Activated CD8-positive, alpha-beta memory T cell treated with anti-CD3 and anti-CD28 coated beads for 1 hour (primary cell): Measurements from ENCODE around the gene KLHL11.

Experiments used
- DNase-seq, 2 donors: peaks; one replicate each; pipeline ENCODE4 v3.0.0-alpha.2; 2020; ENCODE audit warnings: low read depth in 1 of 2; ENCODE audit errors: extremely low read depth in 1 of 2

Gene KLHL11

DNA sequence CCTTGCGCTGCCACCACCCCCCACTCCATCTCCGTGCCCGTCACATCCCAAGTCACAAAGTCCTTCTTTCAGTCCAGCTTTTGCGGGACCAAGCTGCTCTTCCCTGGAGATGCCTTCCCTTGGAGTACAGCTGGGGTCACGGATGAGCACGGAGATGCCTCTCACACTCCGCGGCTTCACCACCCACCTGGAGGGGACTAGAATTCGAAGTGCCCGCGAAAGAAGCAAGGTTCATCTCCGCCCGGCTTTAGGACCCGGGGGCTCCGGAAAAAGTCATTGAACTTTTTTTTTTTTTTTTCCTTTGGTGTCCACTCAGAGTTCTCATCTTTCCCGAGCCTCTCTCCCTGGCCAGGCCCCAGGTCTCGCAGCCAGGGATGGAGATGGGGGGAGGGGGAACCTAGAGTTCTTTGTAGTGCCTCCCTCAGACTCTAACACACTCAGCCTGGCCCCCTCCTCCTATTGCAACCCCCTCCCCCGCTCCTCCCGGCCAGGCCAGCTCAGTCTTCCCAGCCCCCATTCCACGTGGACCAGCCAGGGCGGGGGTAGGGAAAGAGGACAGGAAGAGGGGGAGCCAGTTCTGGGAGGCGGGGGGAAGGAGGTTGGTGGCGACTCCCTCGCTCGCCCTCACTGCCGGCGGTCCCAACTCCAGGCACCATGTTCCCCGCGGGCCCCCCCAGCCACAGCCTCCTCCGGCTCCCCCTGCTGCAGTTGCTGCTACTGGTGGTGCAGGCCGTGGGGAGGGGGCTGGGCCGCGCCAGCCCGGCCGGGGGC is 52.7 kb downstream of the KLHL11 start, which contains the start of gene FKBP10:
Gene FKBP10 (plus strand): TSS at position 624 of the 771 bp plus-strand sequence. CDS start 31 bp downstream, at position 655.
- peak in 1 of 2 donors; percentile 34 for DNase-seq

DNA sequence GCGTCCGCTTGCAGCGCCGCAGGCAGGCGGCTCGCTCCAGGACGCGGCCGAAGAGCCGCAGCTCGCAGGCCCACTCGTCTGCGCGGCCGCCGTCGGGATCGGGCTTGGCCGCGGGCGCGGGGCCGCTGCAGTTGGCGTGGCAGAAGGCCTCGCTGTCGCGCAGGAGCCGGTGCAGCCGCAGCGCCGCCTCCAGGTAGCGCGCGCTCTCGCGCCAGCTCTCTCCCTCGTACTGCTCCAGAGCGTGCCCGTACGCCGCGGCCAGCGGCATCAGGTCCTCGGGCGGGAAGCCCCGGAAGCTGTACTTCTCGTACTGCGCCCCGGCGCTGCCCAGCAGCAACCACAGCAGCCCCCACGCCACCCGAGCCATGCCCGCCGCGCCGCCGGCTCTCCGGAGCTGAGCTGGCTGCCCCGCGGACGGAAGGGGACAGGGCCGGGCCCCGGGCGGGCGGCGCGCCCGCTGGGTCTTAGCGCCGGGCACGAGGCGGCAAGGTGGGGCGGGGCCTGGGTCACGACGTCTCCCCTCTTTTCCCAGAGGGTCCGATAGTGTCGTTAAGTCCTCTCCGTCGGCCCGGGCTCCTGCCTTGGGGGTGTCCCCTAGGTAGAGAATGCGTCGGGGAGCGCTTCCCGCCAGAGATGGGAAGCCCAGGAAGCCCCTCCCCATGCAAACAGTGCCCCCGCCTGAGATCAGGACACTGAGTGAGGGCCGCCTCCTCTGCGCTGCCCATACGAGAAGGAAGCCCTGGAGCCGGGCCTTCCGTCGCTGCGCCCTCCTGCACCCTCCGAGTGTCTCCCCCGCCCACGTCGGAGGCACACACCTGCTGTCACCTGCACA is 53.5 kb downstream of the KLHL11 start, which contains the start of gene P3H4:
Gene P3H4 (minus strand): TSS at position 401 of the 832 bp plus-strand sequence. CDS start 34 bp downstream, at position 367.
- DNase-seq, result peak in 1 of 2 donors; percentile 64

DNA sequence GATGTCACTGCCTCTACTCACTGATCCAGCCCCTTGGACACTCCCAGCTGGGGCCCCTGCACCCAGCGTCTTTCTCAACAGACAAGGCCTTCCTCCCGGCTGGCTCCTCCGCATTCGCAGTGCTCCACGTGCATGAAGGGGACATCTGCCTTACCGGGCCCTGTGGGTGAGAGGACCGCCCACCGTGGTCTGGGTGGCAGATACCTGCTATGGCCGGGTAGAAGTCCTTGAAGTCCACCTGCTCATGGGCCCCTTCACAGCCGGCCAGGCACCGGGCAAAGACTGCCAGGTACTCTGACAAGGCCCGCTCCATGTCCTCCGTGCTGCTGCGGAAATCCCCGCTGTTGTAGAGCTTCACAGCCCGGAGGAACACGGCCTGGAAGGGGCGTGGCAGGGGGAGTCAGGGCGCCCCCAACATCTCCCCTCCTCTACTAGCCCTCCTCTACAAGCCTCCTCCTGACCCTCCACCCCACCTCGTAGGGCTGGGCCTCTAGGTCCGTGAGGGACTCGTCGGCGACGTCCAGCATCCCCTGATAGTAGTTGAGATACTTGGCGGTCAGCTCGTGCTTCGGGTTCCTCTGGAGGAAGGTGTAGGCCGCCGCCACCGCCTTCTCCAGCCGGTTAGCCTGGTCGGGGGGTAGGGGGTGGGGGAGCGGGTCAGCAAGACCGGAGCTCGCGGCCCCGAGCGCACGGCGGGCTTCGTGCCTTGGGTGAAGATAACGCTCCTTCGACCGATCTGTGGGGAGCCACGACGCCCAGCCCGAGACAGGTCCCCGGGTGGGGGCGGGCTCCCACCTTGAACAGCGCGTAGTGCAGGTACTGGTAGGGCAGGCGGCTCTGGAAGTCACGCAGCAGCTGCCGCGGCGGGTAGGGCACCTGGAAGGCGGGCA is 54.3 kb downstream of the KLHL11 start:
- DNase-seq, result no peak

DNA sequence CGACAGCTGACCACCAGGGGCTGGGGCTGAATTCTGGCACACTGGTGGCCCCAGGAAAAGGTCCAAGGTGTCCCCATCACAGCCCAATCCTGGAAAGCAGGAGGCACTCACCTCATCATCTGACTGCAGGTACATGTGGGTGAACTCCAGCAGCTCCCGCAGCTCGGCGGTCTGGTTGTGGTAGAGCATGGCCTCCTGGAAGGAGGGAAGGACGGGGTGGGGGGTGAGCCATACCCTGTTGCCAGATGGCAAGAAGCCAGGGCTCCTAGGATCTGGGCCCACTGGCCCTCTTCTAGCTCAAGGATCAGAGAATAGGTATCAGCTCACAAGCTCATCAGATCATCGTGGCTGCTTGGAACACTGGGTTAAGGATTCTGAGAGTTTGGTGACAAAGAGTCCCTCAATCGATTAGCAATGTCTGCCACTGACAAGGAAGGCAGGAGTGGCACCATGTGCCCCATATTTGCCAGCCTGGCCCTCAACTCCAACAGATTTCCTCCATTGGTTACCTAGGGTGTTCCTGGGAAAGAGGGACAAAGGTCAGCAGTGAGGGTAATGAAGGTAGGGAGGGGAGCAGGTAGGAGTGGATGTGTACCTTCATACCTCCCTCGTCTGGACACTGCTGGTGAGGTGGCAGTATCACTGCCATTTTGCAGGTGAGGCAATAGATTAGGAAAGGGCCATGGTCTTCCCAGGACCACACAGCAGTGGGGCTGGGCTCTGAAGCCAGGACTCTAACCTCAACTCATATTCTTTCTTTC is 58.4 kb downstream of the KLHL11 start:
- DNase-seq, result no peak
